Left colon (tissue), 2 donors: ENCODE data around the gene PQBP1. TPM values are rescaled to one million over a fixed set of nuclear protein-coding genes. Genes with fewer than 3 reads are reported as not detected.

Source experiments
- ATAC-seq: fragments of 200-7000 bp; cut with Tn5 transposase; one replicate; pipeline ENCODE4 v1.9.1; 2020; ENCODE audit warnings: mild to moderate bottlenecking, moderate library complexity
- DNase-seq, 2 donors: peaks; one replicate each; pipeline ENCODE4 v3.0.0-alpha.2; 2020
- intact Hi-C, 2 donors: fragments of 100-400 bp; cut with DNase I in 1 of 2; cut with micrococcal nuclease in 1 of 2; formaldehyde crosslinking; loops; one replicate each; pipeline versions ENCODE4 v1.11.2 to v1.14.0; 2022; cut with DNase I, micrococcal nuclease
- total RNA-seq, 2 donors: library from RNA; stranded (reverse); fragmentation: NEBNext Ultra II Directional; extraction: Animal tissue kit (Norgen Biotek cat#: 25700); gene quantifications; one replicate each; pipeline ENCODE4 v1.2.1, GENCODE V29; 2021
- donor health status: DM: no; HTN: no; CAD: no.
- donor health status: DM: yes; HTN: yes; CAD: no.

The PQBP1 gene
- total RNA-seq, 2 donors from 2014 or later, result 68.8 to 70.5 TPM

- DNase-seq (no peak), ATAC-seq (no peak)
- intact Hi-C loops, result no loop called here
These were observed 1.1 kb upstream of the PQBP1 start for GRCh38 chrX:48896611-48897011.

- intact Hi-C loops, result no loop called here
- ATAC-seq (peak; percentile 75), DNase-seq (peak; percentile 85 to 88)
These were observed 539 bp upstream of the PQBP1 start for GRCh38 chrX:48897157-48897624.

- DNase-seq (no peak), ATAC-seq (no peak)
- intact Hi-C loops, result no loop called here
These were observed 1.3 kb downstream of the PQBP1 start for GRCh38 chrX:48899078-48899410.

- ATAC-seq (no peak), DNase-seq (no peak)
- intact Hi-C loops, result no loop called here
These were observed 3.3 kb downstream of the PQBP1 start for GRCh38 chrX:48901069-48901468.

- ATAC-seq (no peak), DNase-seq (no peak)
- intact Hi-C loops, result no loop called here
These were observed 4.4 kb downstream of the PQBP1 start for GRCh38 chrX:48902135-48902534.

GRCh38 chrX:48902776-48903175 is 5.0 kb downstream of the PQBP1 start:
- ATAC-seq (no peak), DNase-seq (no peak)
- intact Hi-C loops, result no loop called here

- intact Hi-C loops, result no loop called here
- no peak for DNase-seq
- no peak for ATAC-seq
These were observed 5.6 kb downstream of the PQBP1 start for GRCh38 chrX:48903290-48903689.

GRCh38 chrX:48904180-48904579 is 6.5 kb downstream of the PQBP1 start:
- intact Hi-C loops, result no loop called here
- DNase-seq (no peak), ATAC-seq (no peak)

- ATAC-seq (no peak), DNase-seq (no peak)
- intact Hi-C loops, result no loop called here
These were observed 6.9 kb downstream of the PQBP1 start for GRCh38 chrX:48904626-48905025.

- intact Hi-C loops, result no loop called here
- ATAC-seq (no peak), DNase-seq (no peak)
These were observed 7.5 kb downstream of the PQBP1 start for GRCh38 chrX:48905090-48905790.

- no peak for DNase-seq
- intact Hi-C loops, result no loop called here
- ATAC-seq, result no peak
These were observed 10.9 kb downstream of the PQBP1 start for GRCh38 chrX:48908600-48908999.

- intact Hi-C loops, result no loop called here
- DNase-seq (no peak), ATAC-seq (no peak)
These were observed 12.1 kb downstream of the PQBP1 start for GRCh38 chrX:48909703-48910294.

- peak; percentile 15 for ATAC-seq
- DNase-seq, result no peak
- intact Hi-C loops, result no loop called here
These were observed 13.2 kb downstream of the PQBP1 start for GRCh38 chrX:48910926-48911411.

- intact Hi-C loops, result no loop called here
- ATAC-seq, result peak; percentile 85
- peak; percentile 81 to 86 for DNase-seq
These were observed 13.9 kb downstream of the PQBP1 start, which contains the start of gene SLC35A2 for GRCh38 chrX:48911412-48912182. Gene SLC35A2, minus strand, starts transcription at chrX:48911646. Its CDS starts 10 bp downstream, at chrX:48911636.

GRCh38 chrX:48913605-48914366 is 16.1 kb downstream of the PQBP1 start:
- DNase-seq, result no peak
- ATAC-seq, result no peak
- intact Hi-C loops, result no loop called here

- intact Hi-C loops, result no loop called here
- ATAC-seq (no peak), DNase-seq (no peak)
These were observed 17.1 kb downstream of the PQBP1 start for GRCh38 chrX:48914593-48915493.

- ATAC-seq, result peak; percentile 67
- DNase-seq, result peak; percentile 88 to 90
- intact Hi-C loops, result no loop called here
These were observed 19.6 kb downstream of the PQBP1 start for GRCh38 chrX:48917139-48918001.
